Omental fat pad (tissue), 4 donors: Measurements from ENCODE around the gene LCP1. TPM values are rescaled to one million over a fixed set of nuclear protein-coding genes. Genes with fewer than 3 reads are reported as not detected.

Experiments
- ATAC-seq: fragments of 150-250 bp; one replicate; pipeline ENCODE4 v1.9.1; 2016; ENCODE audit warnings: mild to moderate bottlenecking, moderate library complexity; ENCODE audit not compliant: low FRiP score
- DNase-seq: peaks from one replicate; pipeline ENCODE4 v3.0.0-alpha.2; 2019; ENCODE audit warnings: low spot score
- CTCF ChIP-seq, 3 donors: fragments of 450-650 bp; IDR thresholded peaks; one replicate each; pipeline ENCODE4 v1.5.1; 2016 to 2017; ENCODE audit warnings: antibody characterized with exemption in 3 of 3, mild to moderate bottlenecking in 3 of 3, moderate library complexity in 2 of 3
- total RNA-seq, 4 donors: library from RNA; depleted of rRNA; stranded (reverse); fragments of >200 nt; gene quantifications; one replicate each; pipeline ENCODE4 v1.1.0, GENCODE V29; 2016

LCP1 gene
- total RNA-seq, 4 donors from 2014 or later = 61.0 to 325 (median 142) TPM

GRCh38 chr13:46142776-46143175 lies 39.2 kb downstream of the LCP1 start:
- no peak for TF ChIP-seq CTCF (IDR thresholded peaks at IDR 0.05)
- ATAC-seq = no peak
- DNase-seq = no peak

- TF ChIP-seq CTCF (IDR thresholded peaks at IDR 0.05) = no peak
- no peak for ATAC-seq
- no peak for DNase-seq
Measured at GRCh38 chr13:46140044-46140443, 41.9 kb downstream of the LCP1 start.

GRCh38 chr13:46137627-46138317 lies 44.2 kb downstream of the LCP1 start:
- TF ChIP-seq CTCF (IDR thresholded peaks at IDR 0.05) = no peak
- no peak for ATAC-seq
- DNase-seq = no peak

DNA sequence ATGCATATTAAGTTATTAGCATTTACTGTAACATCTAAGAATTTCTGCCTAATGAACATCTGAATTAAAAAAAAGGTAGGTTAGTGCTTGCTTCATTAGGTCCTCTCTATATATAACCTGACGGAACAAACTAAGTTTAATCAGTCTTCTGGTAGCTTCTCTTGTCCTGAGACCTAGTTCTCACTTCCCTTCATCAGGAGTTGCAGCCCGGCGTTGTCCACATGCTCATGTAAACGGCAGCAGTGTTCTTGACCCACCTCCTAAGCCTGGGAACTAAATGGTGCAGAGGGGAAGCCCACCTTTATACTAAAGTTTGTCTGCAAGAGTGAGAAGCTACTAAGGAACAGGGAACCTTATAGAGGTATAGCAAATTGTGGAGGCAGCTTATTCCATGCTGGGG lies 45.3 kb downstream of the LCP1 start:
- DNase-seq (no peak), ATAC-seq (no peak)
- no peak for TF ChIP-seq CTCF (IDR thresholded peaks at IDR 0.05)

DNA sequence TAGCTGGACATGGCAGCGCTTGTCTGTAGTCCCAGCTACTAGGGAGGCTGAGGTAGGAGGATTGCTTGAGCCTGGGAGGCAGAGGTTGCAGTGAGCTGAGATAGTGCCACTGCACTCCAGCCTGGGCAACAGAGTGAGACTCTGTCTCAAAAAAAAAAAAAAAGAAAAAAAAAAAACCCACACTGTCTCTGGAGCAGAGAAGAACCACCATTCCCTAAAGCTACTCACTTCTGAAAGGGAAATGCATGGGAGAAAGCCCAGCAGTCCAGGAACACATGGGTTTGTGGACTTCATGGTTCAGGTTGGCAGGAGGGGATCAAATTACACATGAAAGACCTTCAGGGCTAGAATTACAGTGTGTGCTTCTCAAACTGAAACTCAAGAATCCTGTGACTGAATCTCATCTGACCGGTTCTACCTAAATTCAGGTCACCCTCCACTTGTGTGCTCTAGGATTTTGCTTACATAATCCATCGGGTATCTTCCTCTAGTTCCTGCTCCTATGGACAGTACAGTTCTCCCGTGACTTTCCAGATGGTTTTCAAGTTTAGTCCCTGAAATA lies 46.9 kb downstream of the LCP1 start:
- no peak for TF ChIP-seq CTCF (IDR thresholded peaks at IDR 0.05)
- no peak for ATAC-seq
- no peak for DNase-seq

- ATAC-seq (no peak), DNase-seq (no peak)
- TF ChIP-seq CTCF (IDR thresholded peaks at IDR 0.05) = no peak
Measured at GRCh38 chr13:46134494-46134893, 47.5 kb downstream of the LCP1 start.

DNA sequence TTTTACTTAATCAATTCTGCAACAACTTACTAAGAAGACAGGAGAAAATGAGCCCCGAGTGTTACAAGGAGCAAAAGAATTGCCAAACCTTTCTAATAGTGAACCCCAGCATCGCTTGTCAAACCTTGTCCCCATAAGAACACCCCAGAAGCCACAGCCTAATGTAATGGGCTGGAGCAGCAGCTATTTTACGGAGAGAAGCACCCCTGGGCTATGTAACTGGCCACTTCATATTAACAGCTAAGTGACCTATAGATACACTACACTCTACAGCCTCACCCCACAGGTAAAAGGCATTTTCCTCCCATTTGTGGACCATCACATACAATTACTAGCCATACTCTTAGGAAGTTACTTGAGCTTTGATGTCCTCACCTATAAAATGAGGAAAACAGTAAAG lies 49.9 kb downstream of the LCP1 start:
- no peak for TF ChIP-seq CTCF (IDR thresholded peaks at IDR 0.05)

More for the DNA sequence above, 49.9 kb downstream of the LCP1 start:
- DNase-seq = no peak
- ATAC-seq = no peak
